Measurements from ENCODE around the gene ARHGEF4.

ARHGEF4 gene

DNA sequence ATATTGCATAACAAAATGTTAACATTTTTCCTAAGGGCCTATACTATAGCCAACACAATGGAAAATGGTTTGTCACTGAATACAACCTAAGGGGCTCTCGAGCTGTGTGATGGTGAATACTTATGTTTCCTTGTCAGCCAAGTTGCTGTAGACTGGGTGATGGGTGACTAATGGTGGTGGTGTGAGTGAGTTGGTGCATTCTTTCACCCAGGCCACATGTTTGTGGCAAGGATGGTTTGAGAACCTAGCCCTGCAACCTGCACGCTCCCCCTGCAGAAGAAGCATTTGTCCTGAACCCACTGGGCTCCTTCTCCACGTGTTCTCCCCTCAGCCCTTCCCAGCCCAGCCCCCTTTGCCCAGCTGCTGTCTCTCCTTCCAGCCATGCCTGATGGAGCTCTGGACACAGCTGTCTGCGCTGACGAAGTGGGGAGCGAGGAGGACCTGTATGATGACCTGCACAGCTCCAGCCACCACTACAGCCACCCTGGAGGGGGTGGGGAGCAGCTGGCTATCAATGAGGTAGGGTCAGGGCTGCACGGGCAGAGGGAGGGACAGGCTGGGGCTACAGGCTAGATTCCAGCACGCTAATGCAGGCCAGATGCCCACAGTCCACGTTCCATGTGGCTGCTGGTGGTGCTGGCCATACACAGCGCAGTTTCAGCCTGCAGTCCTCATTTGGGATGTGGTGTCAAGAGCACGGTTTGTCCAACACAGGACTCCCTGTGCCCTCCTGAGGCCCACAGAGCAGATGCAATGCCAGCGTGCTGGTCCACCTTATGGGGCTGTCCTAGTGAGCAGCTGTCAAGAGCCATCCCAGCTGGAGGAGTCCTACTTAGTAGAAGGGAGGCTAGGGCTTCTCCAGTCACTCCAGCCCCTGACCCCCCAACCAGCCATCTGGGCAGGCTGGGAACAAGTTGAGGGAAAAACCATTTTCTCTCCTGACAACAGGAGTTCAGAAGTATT, 191.1 kb downstream of the ARHGEF4 start:
- no peak for DNase-seq

DNA sequence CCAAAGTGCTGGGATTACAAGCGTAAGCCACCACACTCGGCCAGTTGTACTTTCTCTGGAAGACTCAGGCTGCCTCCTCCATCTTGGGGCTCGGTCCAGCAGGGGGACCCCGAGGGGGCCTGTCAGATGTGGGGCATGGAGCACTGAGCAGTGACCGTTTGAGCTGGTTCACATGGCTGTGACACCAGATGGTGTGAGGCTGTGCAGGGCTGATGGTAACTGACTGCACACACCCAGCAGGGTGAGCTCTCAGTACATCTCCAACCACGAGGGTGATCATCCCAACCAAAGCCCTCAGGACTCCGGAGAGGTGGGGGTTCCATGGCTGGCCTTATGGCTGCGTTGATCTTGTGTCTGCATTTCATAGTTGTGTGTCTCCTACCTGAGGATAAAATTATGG, 193.1 kb downstream of the ARHGEF4 start:
- no peak for DNase-seq

DNA sequence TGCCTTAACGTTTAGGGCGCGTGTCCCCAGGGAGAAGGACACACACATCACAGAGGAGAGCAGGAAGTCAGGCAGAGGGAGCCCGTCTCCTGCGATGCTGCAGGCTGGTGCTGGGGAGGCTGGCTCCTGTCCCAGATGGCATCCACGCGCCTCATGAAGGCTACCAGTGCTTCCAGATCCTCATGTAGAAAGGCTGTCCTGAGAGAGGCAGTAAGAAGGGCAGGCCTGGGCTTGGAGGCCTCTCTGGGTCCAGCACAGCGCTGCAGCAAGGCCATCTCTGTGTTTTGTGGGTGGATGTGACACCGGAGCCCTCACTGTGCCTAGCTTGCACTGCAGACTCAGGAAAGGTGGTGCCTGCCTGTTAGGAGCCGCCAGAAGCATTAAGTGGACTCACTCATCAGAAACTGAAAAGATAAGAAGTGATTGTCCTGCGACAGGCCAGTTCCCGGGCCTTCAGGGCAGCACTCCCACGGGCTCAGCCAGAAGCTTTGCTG, 193.8 kb downstream of the ARHGEF4 start:
- DNase-seq = no peak

DNA sequence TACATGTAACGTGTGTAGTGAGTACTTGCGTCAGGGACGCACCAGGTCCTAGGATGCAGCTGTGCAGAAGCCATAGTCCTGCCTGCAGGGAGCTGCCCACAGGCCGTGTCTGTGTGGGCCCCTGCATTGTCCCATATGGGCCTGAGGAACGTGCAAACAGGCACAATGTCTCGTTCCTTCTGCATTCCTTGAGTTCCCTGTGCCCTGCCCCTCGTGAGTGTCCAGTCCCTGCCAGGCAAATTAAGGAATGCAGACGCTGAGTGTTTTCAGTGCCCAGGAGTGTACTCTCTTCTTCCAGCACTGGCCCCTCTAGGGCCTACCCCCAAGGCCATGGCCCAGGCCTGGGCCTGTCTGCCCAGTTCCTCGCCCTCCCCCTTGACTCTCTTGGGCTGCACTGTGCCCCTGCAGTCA, 194.7 kb downstream of the ARHGEF4 start:
- no peak for DNase-seq

DNA sequence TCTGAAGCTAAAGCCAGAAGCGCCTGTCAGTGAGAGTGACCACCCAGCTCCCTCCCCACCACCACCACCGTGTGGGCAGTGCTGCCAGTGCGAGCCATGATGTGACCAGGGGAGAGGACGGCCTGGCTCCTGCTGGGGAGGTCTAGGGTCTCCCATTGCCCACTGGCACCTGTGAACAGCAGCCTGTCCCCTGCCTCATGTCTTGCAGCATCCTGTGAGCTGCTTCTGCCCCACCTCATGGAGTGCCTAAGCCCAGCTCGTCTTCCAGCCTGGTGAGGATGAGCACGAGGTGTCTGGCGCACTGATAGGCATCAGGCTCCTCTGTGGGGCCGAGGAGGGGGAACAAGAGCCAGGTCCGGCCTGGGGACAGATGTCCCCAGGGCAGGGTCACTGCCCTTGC, 195.2 kb downstream of the ARHGEF4 start:
- DNase-seq = no peak

DNA sequence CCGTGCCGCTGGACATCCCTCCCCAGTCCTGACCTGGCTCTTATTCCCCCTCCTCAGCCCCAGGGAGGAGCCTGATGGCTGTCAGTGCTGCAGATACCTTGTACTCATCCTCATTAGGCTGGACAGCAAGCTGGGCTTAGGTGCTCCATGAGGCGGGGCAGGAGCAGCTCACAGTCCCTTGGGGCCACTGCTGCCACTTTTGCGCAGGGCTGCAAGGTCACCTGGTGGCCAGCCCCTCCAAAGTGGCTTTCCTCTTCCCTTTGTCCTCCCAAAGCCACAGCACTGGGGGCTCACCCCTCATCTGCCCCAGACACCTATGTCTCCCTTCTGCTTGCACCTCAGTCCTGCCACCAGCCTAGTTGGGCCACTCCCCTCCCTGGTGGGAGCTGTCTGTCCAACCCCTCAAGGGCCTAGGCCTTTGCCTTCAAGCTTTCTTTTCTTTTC, 195.7 kb downstream of the ARHGEF4 start:
- DNase-seq = no peak

DNA sequence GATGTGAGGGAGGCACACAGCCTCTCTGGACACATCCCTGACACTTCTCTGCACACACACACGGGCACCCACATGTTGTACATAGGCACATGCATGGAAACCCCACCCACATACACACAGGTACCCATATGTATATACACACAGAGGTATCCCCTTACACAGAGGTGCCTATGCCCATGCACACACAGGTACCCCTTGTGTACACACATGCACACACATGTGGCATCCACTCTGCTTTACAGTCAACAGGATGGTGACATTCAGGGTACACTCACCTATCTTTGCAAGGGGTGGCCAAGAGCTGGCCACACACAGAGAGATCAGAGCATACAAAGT, 197.0 kb downstream of the ARHGEF4 start:
- no peak for DNase-seq

DNA sequence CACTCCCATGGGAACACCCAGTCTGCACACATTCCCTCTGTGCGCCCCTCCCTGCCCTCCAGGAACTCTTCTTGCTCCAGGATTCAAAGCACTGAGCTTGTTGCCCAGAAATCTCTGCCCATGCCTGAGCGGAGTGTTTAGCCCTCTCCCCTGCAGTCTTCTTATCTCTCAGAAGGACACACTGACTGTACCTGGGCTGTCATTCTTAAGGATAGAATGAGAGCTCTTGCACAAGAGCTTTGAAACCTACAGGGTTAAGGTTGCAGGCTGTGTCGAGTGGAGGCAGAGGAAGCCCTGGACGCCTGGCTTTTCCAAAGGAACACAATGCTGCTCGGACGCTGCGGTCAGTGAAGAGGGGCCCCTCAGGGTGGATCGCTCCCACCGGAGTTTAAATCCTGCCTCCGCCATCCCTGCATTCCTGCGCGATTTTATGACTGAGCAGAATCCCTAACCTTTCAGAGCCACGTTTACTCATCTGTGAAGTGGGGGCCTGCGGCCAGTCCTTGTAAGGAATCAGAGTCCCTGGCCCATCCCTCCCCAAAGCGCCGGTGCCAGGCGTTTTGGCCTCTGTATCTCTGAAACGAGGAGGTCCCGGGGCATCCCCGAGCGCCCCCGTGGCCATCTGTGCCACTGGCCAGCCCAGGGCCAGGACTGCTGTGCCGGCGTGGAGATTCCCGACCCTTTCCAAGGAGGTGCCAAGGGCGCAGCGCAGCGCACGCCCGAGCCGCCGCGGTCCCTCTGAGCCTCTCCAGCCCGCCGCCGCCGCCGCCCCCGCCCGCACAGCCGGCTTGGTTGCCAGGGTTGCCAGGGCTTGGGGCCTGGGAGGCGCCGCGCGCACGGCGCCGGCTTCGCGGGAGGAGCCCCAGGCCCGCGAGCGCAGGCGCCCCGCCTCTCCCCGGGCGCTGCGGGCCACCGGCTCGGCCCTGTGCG, 197.7 kb downstream of the ARHGEF4 start:
- DNase-seq = no peak

DNA sequence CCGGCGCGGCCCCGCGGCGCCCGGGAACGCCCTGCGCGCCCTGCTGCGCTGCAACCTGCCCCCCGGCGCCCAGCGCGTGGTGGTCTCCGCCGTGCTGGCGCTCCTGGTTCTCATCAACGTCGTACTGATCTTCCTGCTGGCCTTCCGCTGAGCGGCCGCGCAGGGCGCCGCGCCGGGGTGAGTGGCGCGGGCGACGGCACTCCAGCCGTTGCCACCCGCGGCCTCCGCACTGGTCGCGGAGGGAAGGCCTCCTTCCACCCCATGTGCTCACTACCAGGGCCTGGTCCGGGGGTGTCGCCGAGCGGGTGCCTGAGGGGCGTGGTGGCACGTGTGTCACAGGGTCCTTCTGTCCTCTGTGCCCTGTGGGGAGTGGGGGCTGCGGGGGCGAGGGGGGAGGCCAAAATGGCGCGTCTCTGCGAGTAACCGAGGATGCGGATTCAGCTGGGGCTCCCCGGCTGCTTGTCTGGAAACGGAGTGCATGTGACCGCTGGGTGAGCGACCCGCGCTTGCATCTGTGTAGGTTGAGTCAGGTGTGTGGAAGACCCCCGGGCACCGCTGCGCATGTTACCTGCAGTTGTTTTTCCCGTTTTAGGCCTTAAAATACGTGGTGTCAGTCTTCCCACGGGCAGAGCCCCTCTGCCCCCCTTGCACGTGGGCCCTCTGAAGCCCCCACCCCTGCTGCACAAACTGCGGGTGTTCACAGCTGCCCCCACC, 198.6 kb downstream of the ARHGEF4 start:
- DNase-seq = no peak

DNA sequence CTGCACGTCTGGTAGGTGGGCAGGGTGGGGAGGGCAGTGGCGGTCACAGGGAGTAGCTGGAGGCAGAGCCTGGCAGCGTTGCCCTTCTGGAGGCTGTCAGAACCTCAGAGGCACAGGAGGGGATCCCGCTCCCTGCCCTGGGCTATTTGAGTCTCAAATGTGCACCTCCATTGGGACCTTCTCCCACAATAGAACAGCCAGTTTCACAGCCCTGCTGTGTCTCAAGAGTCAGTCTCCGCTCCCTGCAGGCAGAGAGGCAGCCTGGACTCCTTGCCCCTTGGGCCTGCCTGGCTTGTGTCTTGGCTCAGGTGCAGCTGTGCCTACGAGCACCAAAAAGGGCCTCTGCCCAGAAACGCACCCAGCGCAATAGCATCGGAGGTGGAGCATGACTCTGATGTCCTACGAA, 199.1 kb downstream of the ARHGEF4 start:
- no peak for DNase-seq

DNA sequence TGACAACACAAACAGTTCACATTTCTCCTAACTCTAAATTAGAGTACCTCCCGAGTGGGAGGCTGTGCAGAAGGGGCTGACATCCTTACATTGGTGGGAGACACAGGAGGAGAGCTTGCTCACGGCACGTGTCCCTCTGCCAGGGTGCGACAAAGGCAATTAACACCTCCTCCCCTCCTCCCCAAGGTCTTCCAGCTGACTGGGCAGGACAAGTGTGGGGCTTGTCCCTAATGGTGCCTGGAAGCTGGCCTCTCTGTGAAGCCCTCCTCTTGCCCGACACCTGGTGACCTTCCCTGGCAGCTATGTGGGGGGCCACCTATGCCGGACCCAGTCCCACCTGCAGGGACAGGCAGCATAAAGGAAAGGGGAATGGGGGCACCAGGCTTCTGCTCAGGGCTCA, 199.6 kb downstream of the ARHGEF4 start:
- no peak for DNase-seq

DNA sequence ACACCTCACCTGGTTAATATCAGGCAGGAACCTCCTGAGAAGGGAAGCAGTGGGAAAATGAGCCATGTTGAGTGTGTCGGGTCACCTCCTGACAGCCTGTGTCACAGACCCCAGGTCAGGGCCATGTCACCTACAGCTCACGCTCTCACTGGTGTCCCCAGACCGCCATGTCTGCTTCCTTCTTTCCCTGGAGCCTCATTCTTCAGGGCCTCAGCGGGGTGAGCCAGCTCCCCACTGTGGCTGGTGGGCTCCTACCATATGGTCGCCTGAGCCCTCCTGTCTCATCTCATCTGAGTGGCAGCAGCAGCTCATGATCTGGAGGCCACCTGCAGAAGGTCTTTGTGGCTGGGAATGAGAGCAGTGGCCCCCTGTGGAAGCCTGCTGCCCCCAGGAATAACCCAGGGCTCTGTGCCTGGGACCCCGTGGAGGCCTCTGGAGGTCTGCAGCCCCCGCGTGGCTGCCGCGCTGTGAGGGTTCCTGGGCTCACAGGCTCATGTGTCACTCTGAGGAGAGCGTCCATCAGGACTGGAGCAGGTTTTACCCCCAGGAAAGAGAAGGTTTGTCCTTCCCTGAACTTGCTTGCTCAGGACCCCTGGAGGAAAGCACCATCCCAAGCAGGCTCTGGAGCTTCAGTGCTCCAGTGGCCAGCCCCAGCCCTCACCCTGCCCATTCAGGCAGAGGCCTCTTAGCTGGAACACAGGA, 200.1 kb downstream of the ARHGEF4 start:
- DNase-seq = no peak

DNA sequence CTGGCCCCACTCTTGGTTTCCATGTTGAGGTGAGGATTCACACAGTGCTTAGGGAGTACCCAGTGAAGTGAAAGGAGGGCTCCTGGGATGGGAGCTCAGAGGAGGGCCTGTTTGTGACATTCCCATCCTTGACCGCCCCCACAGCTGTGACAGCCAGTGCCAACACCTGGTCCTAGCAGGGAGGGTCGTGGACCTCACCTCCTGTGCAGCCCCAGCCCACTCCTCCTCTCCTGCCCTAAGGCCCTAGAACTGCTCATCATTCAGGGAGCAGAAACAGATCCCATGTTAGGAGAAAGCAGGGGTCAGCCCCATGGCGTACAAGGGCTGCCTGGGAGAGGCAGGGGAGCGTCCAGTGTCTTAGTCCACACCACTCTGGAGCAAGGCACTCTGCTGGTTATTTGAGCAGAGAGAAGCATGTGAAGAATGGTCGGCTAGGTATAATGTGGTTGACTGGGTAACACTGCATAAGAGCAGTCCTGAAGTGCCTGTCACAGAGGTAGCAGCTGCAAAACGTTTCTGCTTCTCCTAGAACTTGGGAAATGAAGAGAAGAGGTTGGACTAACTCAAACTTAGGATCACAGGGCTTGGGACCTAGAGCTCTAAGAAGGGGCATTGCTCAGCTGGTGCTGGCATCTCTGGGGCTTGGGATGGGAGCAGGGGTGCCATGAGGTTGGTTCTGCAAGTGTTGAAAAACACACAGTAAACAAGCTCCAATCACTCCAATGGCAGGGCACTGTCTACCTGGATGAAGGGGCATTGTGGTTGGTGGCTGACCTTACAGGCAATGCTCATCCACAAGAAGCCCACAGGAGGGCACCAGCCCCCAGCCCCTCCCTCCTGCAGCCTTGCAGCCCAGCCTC, 200.9 kb downstream of the ARHGEF4 start:
- no peak for DNase-seq

DNA sequence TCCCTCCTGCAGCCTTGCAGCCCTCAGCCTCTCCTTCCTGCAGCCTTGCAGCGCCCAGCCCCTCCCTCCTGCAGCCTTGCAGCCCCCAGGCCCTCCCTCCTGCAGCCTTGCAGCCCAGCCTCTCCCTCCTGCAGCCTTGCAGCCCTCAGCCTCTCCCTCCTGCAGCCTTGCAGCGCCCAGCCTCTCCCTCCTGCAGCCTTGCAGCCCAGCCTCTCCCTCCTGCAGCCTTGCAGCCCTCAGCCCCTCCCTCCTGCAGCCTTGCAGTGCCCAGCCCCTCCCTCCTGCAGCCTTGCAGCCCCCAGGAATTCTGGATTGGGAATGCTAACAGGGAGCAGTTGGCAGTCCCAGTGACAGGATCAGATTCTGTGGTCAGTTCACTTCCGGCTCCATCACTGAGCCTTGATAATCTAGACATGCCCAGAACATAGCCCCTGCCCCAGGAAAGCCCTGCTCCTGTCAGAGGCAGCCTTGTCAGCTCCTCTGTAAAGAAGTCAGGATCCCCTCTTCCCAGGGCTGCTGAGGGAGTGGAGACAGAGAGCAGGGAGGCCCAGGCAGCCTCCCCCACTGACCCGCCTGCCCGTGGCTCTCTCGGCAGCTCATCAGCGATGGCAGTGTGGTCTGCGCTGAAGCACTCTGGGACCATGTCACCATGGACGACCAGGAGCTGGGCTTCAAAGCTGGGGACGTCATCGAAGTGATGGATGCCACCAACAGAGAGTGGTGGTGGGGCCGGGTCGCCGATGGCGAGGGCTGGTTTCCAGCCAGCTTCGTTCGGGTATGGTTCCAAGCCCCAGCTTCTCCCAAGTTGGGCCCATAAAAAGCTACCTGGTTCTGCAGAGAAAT, 201.8 kb downstream of the ARHGEF4 start:
- DNase-seq = no peak

DNA sequence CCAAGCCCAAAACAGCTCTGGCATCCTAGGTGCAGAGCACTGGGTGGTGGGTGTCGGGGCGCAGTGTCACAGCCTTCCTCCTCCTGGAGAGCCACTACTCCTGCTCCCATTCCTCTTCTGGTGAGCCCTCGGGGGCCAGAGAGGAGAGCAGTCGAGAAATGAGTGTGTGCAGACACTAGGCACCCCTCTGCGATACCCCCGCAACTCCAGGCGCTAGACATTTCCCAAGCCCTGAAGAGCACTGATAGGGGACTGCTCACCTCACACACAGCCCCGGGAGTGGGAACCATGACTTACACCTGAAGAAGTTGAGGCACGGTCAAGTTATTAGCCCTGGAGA, 202.4 kb downstream of the ARHGEF4 start:
- DNase-seq = no peak

DNA sequence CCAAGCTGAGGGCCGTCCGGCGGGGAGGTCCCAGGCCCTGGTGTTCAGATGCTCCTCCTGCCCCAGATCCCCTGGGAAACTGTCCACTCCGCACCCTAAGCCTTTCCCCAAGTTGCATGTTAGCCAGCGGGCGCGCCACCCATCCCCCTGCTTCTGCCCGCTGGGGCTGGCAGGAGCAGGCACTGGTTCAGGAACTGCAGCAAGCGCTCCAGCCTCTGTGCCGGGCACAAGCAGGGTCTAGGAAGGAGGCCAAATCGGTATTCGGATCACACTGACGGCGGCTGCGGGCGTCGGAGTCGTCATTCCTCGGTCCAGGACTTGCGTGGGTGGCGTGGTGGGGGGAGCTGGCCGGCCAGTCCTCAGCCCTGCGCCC, 202.8 kb downstream of the ARHGEF4 start:
- DNase-seq = no peak

DNA sequence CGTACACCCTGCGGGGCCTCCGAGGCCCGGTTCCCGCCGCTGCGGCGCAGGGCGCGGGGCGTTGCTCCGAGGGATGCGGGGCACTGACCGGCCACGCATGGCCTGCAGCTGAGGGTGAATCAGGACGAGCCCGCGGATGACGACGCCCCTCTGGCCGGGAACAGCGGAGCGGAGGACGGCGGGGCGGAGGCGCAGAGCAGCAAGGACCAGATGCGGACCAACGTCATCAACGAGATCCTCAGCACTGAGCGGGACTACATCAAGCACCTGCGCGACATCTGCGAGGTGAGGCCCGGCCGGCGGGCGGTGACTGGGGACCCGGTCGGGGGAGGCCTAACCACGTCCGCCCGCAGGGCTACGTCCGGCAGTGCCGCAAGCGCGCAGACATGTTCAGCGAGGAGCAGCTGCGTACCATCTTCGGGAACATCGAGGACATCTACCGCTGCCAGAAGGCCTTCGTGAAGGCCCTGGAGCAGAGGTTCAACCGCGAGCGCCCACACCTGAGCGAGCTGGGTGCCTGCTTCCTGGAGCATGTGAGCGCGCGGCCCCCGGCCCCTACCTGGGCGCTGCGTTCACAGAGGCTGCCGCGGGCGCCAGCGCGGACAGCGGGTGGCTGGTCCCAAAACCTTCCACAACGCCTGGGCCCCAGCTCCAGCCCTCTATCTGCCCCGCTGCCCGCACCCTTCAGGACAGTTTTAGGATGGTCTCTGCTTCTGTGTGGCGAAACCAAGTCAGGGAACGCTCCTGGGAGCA, 203.4 kb downstream of the ARHGEF4 start:
- DNase-seq = peak; percentile 51

DNA sequence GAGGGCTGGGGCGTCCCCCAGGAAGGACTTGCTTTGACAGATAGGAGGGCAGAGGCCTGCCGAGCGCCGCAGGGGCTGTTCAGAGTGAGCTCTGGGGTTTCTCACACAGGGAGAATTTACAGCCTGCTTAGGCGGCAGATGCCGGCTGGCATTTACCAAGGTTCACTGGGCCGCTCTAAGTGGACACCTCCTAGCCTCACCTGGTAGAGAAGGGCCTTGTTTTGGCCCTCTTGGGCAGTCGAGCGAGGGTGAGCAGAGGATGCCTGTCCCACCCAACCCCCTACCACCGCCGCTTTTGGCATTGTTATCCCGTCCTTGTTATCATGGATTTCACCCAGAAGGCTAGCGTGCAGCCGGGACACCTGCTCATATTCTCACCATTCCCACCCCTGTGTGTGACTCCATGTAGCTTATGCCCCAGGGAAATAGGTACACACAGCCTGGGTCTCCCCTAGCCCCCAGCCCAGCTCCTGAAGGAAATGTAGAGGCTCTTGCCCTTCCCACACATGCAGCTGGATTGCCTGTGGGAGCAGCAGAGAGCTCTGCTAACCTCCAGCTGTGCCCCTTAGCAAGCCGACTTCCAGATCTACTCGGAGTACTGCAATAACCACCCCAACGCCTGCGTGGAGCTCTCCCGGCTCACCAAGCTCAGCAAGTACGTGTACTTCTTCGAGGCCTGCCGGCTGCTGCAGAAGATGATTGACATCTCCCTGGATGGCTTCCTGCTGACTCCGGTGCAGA, 204.1 kb downstream of the ARHGEF4 start:
- no peak for DNase-seq

Data from activated T-cell treated with anti-CD3 and anti-CD28 coated beads, Interleukin-2, amount 50 U/mL, for 1 hour (primary cell).